Retinal pigment epithelial cell (primary cell): ENCODE measurements around the gene KRTDAP.

Experiments
- DNase-seq: peaks from one replicate; pipeline ENCODE4 v3.0.0-alpha.2; 2010; ENCODE audit warnings: low read depth
- H3K4me3 ChIP-seq: 2 replicates; pipeline ENCODE4 v1.5.1; 2011; ENCODE audit warnings: mild to moderate bottlenecking, low read length, control low read depth, moderate library complexity
- TF ChIP-seq, protein P1 (sequence below): conservative IDR thresholded peaks from 2 replicates; pipeline ENCODE4 v1.5.1; 2011; ENCODE audit warnings: low read depth, low read length, control low read depth, inconsistent platforms

The KRTDAP gene

DNA sequence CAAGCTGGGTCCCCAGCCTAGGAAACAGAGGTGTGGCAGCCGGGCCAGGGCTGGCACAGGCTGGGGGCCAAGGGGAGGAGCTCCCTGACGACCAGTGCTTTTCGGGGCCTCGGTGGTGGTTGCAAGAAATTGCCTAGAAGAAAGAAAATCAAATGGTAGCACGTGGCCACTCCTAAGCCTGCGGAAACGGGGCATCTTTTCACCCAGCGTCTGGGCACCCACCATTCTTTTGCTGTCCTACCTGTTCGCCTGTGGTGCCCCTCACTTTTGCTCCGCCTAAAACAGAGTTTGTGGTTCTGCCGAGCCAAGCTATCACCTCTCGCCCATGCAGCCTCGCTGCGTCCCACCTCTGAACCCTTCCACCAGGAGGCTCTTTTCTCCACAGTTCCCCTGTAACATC lies 7.1 kb upstream of the KRTDAP start:
- H3K4me3 ChIP-seq = no peak overlapping the region
- DNase-seq = no peak
- TF ChIP-seq, protein P1, sequence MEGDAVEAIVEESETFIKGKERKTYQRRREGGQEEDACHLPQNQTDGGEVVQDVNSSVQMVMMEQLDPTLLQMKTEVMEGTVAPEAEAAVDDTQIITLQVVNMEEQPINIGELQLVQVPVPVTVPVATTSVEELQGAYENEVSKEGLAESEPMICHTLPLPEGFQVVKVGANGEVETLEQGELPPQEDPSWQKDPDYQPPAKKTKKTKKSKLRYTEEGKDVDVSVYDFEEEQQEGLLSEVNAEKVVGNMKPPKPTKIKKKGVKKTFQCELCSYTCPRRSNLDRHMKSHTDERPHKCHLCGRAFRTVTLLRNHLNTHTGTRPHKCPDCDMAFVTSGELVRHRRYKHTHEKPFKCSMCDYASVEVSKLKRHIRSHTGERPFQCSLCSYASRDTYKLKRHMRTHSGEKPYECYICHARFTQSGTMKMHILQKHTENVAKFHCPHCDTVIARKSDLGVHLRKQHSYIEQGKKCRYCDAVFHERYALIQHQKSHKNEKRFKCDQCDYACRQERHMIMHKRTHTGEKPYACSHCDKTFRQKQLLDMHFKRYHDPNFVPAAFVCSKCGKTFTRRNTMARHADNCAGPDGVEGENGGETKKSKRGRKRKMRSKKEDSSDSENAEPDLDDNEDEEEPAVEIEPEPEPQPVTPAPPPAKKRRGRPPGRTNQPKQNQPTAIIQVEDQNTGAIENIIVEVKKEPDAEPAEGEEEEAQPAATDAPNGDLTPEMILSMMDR = peak; percentile 4

DNA sequence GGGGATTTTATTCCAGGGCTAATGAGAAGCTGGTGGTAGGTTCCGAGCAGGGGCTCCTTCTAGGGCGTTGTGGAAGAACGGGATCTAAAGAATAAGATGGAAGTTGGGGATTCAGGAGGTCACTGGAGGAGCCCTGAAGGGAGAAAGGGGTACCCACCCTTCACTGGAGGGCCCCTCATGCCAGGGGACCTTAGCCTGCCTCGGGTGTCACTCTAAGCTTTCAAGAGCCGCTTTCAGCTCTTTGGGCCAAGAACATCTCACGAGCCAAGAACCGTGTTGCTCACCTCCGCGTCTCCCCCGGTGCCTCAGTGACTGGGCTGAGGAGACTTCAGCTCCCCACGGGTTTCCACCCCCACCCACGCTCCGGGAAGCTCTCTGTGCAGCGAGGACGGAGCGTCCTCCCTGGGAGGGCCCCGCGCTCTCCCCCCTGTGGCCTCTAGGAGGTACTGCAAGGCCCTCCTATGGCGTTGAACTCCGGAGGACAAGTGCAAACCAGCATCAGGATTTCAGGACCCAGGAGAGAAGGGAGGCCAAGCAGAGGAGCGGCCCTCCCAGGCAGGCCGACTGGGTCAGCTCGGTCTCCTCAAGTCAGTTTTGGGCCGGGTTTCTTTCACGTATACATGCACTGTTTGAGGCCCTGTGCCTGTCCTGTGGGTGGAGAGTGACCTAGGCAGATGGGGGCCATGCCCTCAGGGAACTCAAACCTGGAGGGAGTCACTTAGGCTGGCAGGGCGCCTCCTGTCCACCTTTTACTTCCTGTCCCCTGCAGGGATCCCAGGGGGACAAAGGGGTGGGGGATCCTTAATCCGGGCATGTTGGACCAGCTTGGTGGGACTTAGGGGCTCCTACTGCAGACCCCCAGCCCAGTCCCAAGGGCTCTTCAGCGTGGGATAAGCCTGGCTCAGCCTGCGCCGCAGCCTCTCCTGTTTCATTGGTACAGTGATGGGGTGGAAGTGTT lies 5.1 kb upstream of the KRTDAP start:
- TF ChIP-seq, protein P1 = peak; percentile 99
- H3K4me3 ChIP-seq = no peak overlapping the region
- DNase-seq = no peak

DNA sequence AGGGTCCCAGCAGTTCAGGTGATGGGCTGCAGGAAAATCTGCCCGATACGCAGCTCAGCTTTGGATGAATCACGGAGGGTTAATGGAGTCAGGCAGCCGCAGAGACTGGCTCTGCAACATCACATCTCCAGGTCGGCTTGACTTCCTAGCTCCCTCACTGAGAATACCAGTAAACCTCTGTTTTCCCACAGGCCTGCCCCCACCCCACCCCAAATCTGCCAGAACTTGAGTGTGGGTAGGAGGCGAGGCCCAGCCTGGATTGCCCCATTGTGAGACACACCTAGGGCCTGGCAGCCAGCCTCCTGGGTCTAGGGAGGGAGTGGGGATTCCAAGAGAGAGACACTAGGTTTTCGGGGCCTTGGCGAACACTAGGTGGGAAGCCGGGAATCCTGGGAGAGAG lies 3.7 kb upstream of the KRTDAP start:
- TF ChIP-seq, protein P1 = no peak
- no peak for DNase-seq
- H3K4me3 ChIP-seq = no peak overlapping the region

DNA sequence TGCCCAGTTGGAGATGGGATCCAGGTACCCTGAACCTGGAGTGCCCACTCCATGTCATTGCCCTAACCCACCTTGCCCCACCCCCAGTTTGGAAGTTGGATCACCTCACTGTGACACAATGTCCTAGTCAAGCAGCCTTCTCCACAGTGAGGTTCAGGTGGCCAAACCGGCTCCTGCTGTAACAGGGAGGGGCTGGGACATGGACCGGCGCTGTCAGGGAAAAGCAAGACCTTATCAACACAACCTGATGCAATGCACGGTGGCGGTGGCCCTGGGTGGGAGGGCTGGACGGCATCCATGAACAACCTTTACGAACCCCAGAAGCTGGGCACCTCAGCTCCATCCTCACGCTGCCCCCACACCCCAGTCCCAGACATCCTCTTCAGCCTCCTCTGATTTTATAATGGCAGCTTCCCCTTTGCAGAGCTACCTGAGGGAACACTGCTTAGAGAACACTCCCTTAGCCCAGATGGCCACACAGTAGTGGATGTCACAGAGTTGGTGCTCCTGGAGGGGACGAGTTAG lies 1.6 kb upstream of the KRTDAP start:
- no peak overlapping the region for H3K4me3 ChIP-seq
- no peak for DNase-seq
- TF ChIP-seq, protein P1 = no peak

DNA sequence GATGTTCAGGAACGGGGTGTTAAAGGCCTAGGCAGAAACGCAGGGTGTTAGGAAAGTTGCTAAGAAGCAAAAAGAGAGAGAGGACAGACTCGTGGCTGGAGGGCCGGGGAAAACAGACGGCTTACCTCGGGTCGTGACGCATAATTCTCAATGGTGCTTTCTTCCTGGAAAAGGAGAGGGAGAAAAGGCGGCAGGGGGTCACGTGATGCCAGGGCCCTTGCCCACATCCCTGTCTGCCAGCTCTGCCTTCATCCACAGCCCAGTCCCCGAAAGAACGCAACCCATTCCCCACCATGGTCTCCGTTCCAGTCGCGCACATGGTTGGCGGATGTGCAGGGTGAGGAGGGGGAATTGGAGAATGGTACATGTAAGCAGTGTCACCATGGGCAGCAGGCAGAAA lies 1.6 kb downstream of the KRTDAP start:
- no peak overlapping the region for H3K4me3 ChIP-seq
- no peak for DNase-seq
- TF ChIP-seq, protein P1 = no peak

DNA sequence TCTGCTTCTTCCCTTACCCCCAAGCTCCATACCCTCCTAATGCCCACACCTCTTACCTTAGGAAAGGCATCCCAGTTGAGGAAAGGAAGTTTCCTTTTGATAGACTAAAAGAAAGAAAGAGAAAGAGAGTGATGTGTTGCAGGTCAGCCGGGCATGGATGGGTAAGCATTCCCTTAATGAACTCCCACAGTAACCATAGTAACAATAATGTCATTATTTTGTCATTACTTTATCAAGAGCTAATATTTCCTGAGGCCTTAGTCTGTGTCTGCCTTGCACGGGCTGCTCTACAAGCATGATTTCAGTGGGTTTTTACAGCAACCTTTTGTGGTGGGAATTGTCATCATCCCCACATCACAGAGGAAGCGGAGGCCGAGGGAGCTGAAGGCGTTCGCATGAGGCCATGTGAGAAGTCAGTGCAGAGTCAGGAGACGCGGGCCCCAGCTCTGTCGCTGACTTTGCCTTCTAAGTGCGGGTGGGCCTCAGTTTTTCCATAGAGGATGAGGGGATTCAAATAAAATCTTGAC lies 2.5 kb downstream of the KRTDAP start:
- TF ChIP-seq, protein P1 = no peak
- no peak for DNase-seq
- H3K4me3 ChIP-seq = no peak overlapping the region
